CD14-positive monocyte (primary cell): ENCODE data around the gene C10orf105. TPM values are rescaled to one million over a fixed set of nuclear protein-coding genes. Genes with fewer than 3 reads are reported as not detected.

Source experiments
- DNase-seq, 3 donors: peaks; one replicate each; pipeline ENCODE4 v3.0.0-alpha.2; 2011 to 2022
- H2AFZ ChIP-seq: 2 replicates; pipeline ENCODE4 v1.6.0; 2012; ENCODE audit warnings: mild to moderate bottlenecking, low read depth, low read length, inconsistent platforms; ENCODE audit not compliant: insufficient read depth, poor library complexity, severe bottlenecking
- H3K27ac ChIP-seq, 2 donors: 1 replicate in 1 of 2; 2 replicates in 1 of 2; pipeline ENCODE4 v1.5.1; 2012 to 2013; ENCODE audit warnings: low read length in 2 of 2, control low read depth in 1 of 2, inconsistent platforms in 1 of 2, low read depth in 1 of 2, mild to moderate bottlenecking in 1 of 2
- H3K27me3 ChIP-seq, 2 donors: one replicate each; pipeline versions ENCODE4 v1.6.0 to v1.6.1; 2011 to 2013; ENCODE audit warnings: low read length in 2 of 2; ENCODE audit not compliant: control insufficient read depth in 2 of 2, insufficient read depth in 2 of 2
- H3K36me3 ChIP-seq, 2 donors: replicated peaks in 1 of 2; 1 replicate in 1 of 2; 2 replicates in 1 of 2; pipeline versions ENCODE4 v1.5.1 to v1.6.1; 2012 to 2013; ENCODE audit warnings: low read length in 2 of 2, control low read depth in 1 of 2, inconsistent platforms in 1 of 2, mild to moderate bottlenecking in 1 of 2; ENCODE audit not compliant: insufficient read depth in 2 of 2, control insufficient read depth in 1 of 2
- H3K4me1 ChIP-seq, 2 donors: 1 replicate in 1 of 2; 2 replicates in 1 of 2; pipeline versions ENCODE4 v1.5.1 to v1.6.1; 2012 to 2013; ENCODE audit warnings: low read length in 2 of 2, control low read depth in 1 of 2, inconsistent platforms in 1 of 2, mild to moderate bottlenecking in 1 of 2, moderate library complexity in 1 of 2; ENCODE audit not compliant: insufficient read depth in 2 of 2, control insufficient read depth in 1 of 2
- H3K4me2 ChIP-seq: replicated peaks from 2 replicates; pipeline ENCODE3; 2012; ENCODE audit warnings: low read length, moderate library complexity, mild to moderate bottlenecking; ENCODE audit not compliant: poor library complexity, severe bottlenecking; ENCODE audit errors: extremely low read depth
- H3K4me3 ChIP-seq, 3 experiments: fragments of 200-600 bp in 1 of 3; sonication (generic) in 1 of 3; replicated peaks in 1 of 3; 1 replicate in 2 of 3; 2 replicates in 1 of 3; pipeline ENCODE4 v1.5.1; 2011 to 2013; ENCODE audit warnings: low read length in 3 of 3, mild to moderate bottlenecking in 3 of 3, control low read depth in 2 of 3, low read depth in 2 of 3, inconsistent platforms in 1 of 3, moderate library complexity in 1 of 3
- H3K79me2 ChIP-seq: 2 replicates; pipeline ENCODE4 v1.6.0; 2012; ENCODE audit warnings: mild to moderate bottlenecking, control low read depth, inconsistent platforms, low read length, moderate library complexity; ENCODE audit not compliant: insufficient read depth
- H3K9ac ChIP-seq: 2 replicates; pipeline ENCODE4 v1.6.0; 2017; ENCODE audit warnings: low read length, mild to moderate bottlenecking; ENCODE audit not compliant: insufficient read depth, poor library complexity, severe bottlenecking
- H3K9me3 ChIP-seq, 2 donors: replicated peaks in 1 of 2; 1 replicate in 1 of 2; 2 replicates in 1 of 2; pipeline versions ENCODE4 v1.5.1 to v1.6.1; 2012 to 2013; ENCODE audit warnings: low read length in 2 of 2, control low read depth in 1 of 2; ENCODE audit not compliant: control insufficient read depth in 1 of 2, insufficient read depth in 1 of 2
- H4K20me1 ChIP-seq: 2 replicates; pipeline ENCODE4 v1.6.0; 2012; ENCODE audit warnings: mild to moderate bottlenecking, low read length, control low read depth, moderate library complexity; ENCODE audit not compliant: insufficient read depth
- H3K27ac Mint-ChIP-seq, 7 donors: one replicate each; pipeline ENCODE4 v1.8.0; 2020; ENCODE audit warnings: mild to moderate bottlenecking in 7 of 7, mixed read lengths in 7 of 7, moderate library complexity in 6 of 7, inconsistent platforms in 2 of 7
- H3K27me3 Mint-ChIP-seq, 3 donors: one replicate each; pipeline ENCODE4 v1.8.0; 2021 to 2022; ENCODE audit warnings: low read depth in 3 of 3, mild to moderate bottlenecking in 3 of 3, mixed read lengths in 3 of 3, moderate library complexity in 3 of 3, inconsistent platforms in 1 of 3
- H3K36me3 Mint-ChIP-seq, 2 donors: one replicate each; pipeline ENCODE4 v1.8.0; 2020; ENCODE audit warnings: mixed read lengths in 2 of 2, inconsistent platforms in 1 of 2, mild to moderate bottlenecking in 1 of 2
- H3K4me1 Mint-ChIP-seq: one replicate; pipeline ENCODE4 v1.8.0; 2020; ENCODE audit warnings: mild to moderate bottlenecking, mixed read lengths
- H3K4me3 Mint-ChIP-seq, 2 donors: one replicate each; pipeline ENCODE4 v1.8.0; 2020; ENCODE audit warnings: mild to moderate bottlenecking in 2 of 2, mixed read lengths in 2 of 2, moderate library complexity in 1 of 2
- H3K9me3 Mint-ChIP-seq, 7 donors: one replicate each; pipeline ENCODE4 v1.8.0; 2020 to 2022; ENCODE audit warnings: mixed read lengths in 7 of 7, mild to moderate bottlenecking in 6 of 7, moderate library complexity in 6 of 7, inconsistent platforms in 2 of 7
- WGBS: methylation state at CpG from one replicate; pipeline ENCODE4 v1.1.5; 2013; ENCODE audit warnings: missing lambda C conversion rate; ENCODE audit not compliant: insufficient coverage; 5-methylcytosine and 5-hydroxymethylcytosine counted together
- intact Hi-C, 2 donors: fragments of 100-400 bp; cut with micrococcal nuclease; formaldehyde crosslinking; loops; one replicate each; pipeline versions ENCODE4 v1.15.0 to v1.15.1; 2023
- polyA plus RNA-seq, 3 donors: library from polyadenylated mRNA; depleted of rRNA in 1 of 3; unstranded in 2 of 3; stranded (reverse) in 1 of 3; fragments of 300-500 nt in 2 of 3; fragments of >200 nt in 1 of 3; fragmentation: Illumina TruSeq in 2 of 3; gene quantifications; 1 replicate in 2 of 3; 2 replicates in 1 of 3; pipeline ENCODE4 v1.2.3, GENCODE V29; 2012 to 2021
- TF ChIP-seq, protein P1 (sequence below): fragments of 200-600 bp; IDR thresholded peaks from one replicate; pipeline ENCODE4 v1.8.0; 2022; ENCODE audit warnings: antibody characterized with exemption, mild to moderate bottlenecking

The C10orf105 gene
- polyA plus RNA-seq, 3 donors = 0.18 to 2.4 (median 0.48) TPM

DNA sequence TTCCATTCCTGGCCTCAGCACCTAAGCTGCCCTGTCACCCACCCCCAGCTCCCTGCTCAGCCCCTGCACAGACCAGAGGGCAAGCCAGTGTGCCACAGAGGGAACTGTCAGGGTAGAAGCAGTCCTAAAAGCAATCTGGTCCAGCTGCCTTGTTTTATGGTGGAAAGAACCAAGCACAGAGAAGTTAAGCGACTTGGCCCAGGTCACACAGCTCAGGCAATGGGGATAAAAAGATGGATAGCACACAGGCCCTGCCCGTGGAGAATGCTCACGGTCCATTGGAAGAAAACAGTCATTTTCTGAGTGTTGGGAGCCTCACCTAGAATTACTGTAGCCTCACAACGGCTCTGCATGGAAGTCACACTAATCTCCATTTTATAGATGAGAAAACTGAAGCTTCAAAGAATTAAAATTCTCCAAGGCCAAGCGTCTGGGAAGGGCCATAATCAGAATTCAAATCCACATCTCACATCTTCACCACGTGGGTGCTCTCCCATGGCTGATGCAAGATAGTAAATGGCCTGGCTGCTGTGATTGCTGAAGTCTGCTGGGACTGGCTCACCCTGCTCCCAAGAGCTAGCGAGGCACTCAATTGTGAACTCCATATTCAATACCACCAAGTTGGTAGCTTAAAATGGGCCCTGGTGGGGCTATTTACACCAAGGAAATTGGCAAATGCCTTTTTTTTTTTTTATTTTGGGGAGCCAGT lies 26.8 kb downstream of the C10orf105 start:
- H2AFZ ChIP-seq = no peak overlapping the region
- no peaks in the 10 kb centered on the region for H3K27me3 ChIP-seq
- Mint-ChIP-seq H3K36me3 (peaks cover 9 to 27% of the 10 kb centered on the region in 2 donors), H3K9me3 (peaks cover 4 to 18% (median 11%) of the 10 kb centered on the region in 7 donors), H3K27ac (peak overlapping the region in 1 of 7 donors; percentile 13), H3K4me3 (no peak overlapping the region), H3K4me1 (peaks cover 55% of the 10 kb centered on the region), H3K27me3 (peaks cover 0 to 7% (median 0%) of the 10 kb centered on the region in 3 donors)
- H3K79me2 ChIP-seq = peaks cover 16% of the 10 kb centered on the region
- no peak overlapping the region for H3K4me2 ChIP-seq
- 50% methylated on average over 2 of the region's 7 CpGs for WGBS
- no peak for DNase-seq
- peaks cover 0 to 17% of the 10 kb centered on the region in 2 donors for H3K9me3 ChIP-seq
- intact Hi-C loops = loop anchor here (5.0 kb wide), 2 partner anchors 55 to 310 kb away; no protein-coding TSS in a partner anchor
- no peaks in the 10 kb centered on the region for H4K20me1 ChIP-seq
- peak overlapping the region in 1 of 2 donors; percentile 92 for H3K27ac ChIP-seq
- H3K4me1 ChIP-seq = peaks cover 57 to 63% of the 10 kb centered on the region in 2 donors
- H3K9ac ChIP-seq = no peak overlapping the region
- H3K36me3 ChIP-seq = no peaks in the 10 kb centered on the region
- no peak overlapping the region for H3K4me3 ChIP-seq
- TF ChIP-seq, protein P1, sequence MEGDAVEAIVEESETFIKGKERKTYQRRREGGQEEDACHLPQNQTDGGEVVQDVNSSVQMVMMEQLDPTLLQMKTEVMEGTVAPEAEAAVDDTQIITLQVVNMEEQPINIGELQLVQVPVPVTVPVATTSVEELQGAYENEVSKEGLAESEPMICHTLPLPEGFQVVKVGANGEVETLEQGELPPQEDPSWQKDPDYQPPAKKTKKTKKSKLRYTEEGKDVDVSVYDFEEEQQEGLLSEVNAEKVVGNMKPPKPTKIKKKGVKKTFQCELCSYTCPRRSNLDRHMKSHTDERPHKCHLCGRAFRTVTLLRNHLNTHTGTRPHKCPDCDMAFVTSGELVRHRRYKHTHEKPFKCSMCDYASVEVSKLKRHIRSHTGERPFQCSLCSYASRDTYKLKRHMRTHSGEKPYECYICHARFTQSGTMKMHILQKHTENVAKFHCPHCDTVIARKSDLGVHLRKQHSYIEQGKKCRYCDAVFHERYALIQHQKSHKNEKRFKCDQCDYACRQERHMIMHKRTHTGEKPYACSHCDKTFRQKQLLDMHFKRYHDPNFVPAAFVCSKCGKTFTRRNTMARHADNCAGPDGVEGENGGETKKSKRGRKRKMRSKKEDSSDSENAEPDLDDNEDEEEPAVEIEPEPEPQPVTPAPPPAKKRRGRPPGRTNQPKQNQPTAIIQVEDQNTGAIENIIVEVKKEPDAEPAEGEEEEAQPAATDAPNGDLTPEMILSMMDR = no peak

- Histone ChIP-seq H3K36me3 (no peaks in the 10 kb centered on the region), H3K9me3 (peaks cover 0 to 17% of the 10 kb centered on the region in 2 donors)
These were observed 28.2 kb downstream of the C10orf105 start for GRCh38 chr10:71691405-71691804.

More at GRCh38 chr10:71691405-71691804, 28.2 kb downstream of the C10orf105 start:
- TF ChIP-seq, protein P1 = no peak
- H3K27ac ChIP-seq = no peak overlapping the region
- Mint-ChIP-seq H3K27me3 (peaks cover 0 to 9% (median 0%) of the 10 kb centered on the region in 3 donors), H3K4me1 (peaks cover 47% of the 10 kb centered on the region), H3K36me3 (peaks cover 6 to 25% of the 10 kb centered on the region in 2 donors), H3K9me3 (peaks cover 4 to 18% (median 11%) of the 10 kb centered on the region in 7 donors), H3K4me3 (no peak overlapping the region), H3K27ac (no peak overlapping the region)
- DNase-seq = no peak
- no peak overlapping the region for H3K4me2 ChIP-seq
- H4K20me1 ChIP-seq = no peaks in the 10 kb centered on the region
- peaks cover 44 to 50% of the 10 kb centered on the region in 2 donors for H3K4me1 ChIP-seq
- peaks cover 9% of the 10 kb centered on the region for H3K79me2 ChIP-seq
- WGBS = 100% methylated on average over 2 of the region's 2 CpGs
- H2AFZ ChIP-seq = no peak overlapping the region
- no peak overlapping the region for H3K4me3 ChIP-seq
- no peaks in the 10 kb centered on the region for H3K27me3 ChIP-seq
- intact Hi-C loops = loop anchor here (5.0 kb wide), 2 partner anchors 54 to 309 kb away; no protein-coding TSS in a partner anchor
- H3K9ac ChIP-seq = no peak overlapping the region
